ENCODE results near the gene XYLT2. TPM values are rescaled to one million over a fixed set of nuclear protein-coding genes. Genes with fewer than 3 reads are reported as not detected.

XYLT2 gene
- total and polyA plus RNA-seq, 2 donors (not counting 3 experiments of a cell fraction or from before 2014, with no cell fraction given): 19.1 to 26.6 TPM

GRCh38 chr17:50365649-50366393 is 19.9 kb downstream of the XYLT2 start:
- POLR2A ChIA-PET: no interaction called here
- CTCF ChIA-PET: interaction anchor here (1.0 to 2.5 kb wide), 3 partner anchors 13 to 113 kb away, joined by 3 to 7 read pairs (median 5); partner anchors contain the start of gene LRRC59
- DNase-seq (ENCODE audit: low read depth, low spot score) (no peak), FAIRE-seq (no peak)
- no peak overlapping the region for H3K4me3 ChIP-seq (replicated peaks in 1 of 3; ENCODE audit: insufficient read depth in 1 of 3, low read depth in 1 of 3, low read length in 3 of 3)
- H3K27me3 ChIP-seq (ENCODE audit: control insufficient read depth in 2 of 2, insufficient read depth in 2 of 2, low read length in 2 of 2): no peaks in the 10 kb centered on the region
- H3K36me3 ChIP-seq (ENCODE audit: control insufficient read depth in 2 of 2, extremely low read depth in 1 of 2, insufficient read depth in 2 of 2, low read length in 2 of 2): peaks cover 3 to 34% of the 10 kb centered on the region in 2 experiments
- H3K4me2 ChIP-seq (ENCODE audit: insufficient read depth, low read length): no peak overlapping the region
- no TSS peak for BruUV-seq (replicated peaks)
- H4K20me1 ChIP-seq (replicated peaks; ENCODE audit: control insufficient read depth, extremely low read depth, insufficient read depth, low read length): no peaks in the 10 kb centered on the region
- H3K4me1 ChIP-seq (ENCODE audit: control insufficient read depth, extremely low read depth, insufficient read depth, low read length): no peaks in the 10 kb centered on the region
- no peak overlapping the region for H3K9ac ChIP-seq (replicated peaks; ENCODE audit: extremely low read depth, insufficient read depth, low read length)
- H2AFZ ChIP-seq (ENCODE audit: low read depth, low read length): no peak overlapping the region
- no peaks in the 10 kb centered on the region for H3K9me3 ChIP-seq (replicated peaks; ENCODE audit: control insufficient read depth, insufficient read depth, low read length)
- H3K27ac ChIP-seq (ENCODE audit: insufficient read depth, low read depth, low read length): no peak overlapping the region
- TF ChIP-seq EZH2 (IDR thresholded peaks at IDR 0.05; ENCODE audit: borderline replicate concordance, low read depth, low read length, severe bottlenecking) (no peak), GATA2 (IDR thresholded peaks at IDR 0.05; ENCODE audit: insufficient read depth, insufficient read length, low read depth, low read length) (no peak), POLR2A (IDR thresholded peaks at IDR 0.05; ENCODE audit: low read depth, low read length) (no peak), MAX (IDR thresholded peaks at IDR 0.05; ENCODE audit: insufficient read depth, insufficient read length) (no peak), POLR2AphosphoS5 (IDR thresholded peaks at IDR 0.05; ENCODE audit: insufficient read depth, low read depth, low read length) (no peak), MYC (IDR thresholded peaks at IDR 0.05; ENCODE audit: low read depth, low read length) (no peak), CTCF (IDR thresholded peaks at IDR 0.05; ENCODE audit: extremely low read depth in 1 of 2, insufficient read depth in 1 of 2, low read depth in 1 of 2, low read length in 2 of 2) (no peak), FOS (IDR thresholded peaks at IDR 0.05; ENCODE audit: borderline replicate concordance, insufficient read depth, low read length) (no peak)
- H3K79me2 ChIP-seq (ENCODE audit: control insufficient read depth, insufficient read depth, low read length): no peaks in the 10 kb centered on the region
- dilution Hi-C loops (cut with MboI; ENCODE audit: extremely low pct_ligation_motif_present, low sequenced_read_pairs) (no loop called here), intact Hi-C loops (cut with micrococcal nuclease) (no loop called here)
- no peaks in the 10 kb centered on the region for H3K9me1 ChIP-seq (replicated peaks; ENCODE audit: control insufficient read depth, extremely low read depth, insufficient read depth, low read length)
